Osteoblast (primary cell): ENCODE data around the gene WASL. TPM values are rescaled to one million over a fixed set of nuclear protein-coding genes. Genes with fewer than 3 reads are reported as not detected.

Experiments
- DNase-seq: peaks from one replicate; pipeline ENCODE4 v3.0.0; 2011; ENCODE audit warnings: low spot score, mixed read lengths; ENCODE audit not compliant: insufficient read length; ENCODE audit errors: missing footprints
- H2AFZ ChIP-seq: 2 replicates; pipeline ENCODE4 v1.6.0; 2011; ENCODE audit warnings: mild to moderate bottlenecking, low read length
- H3K27ac ChIP-seq: 2 replicates; pipeline ENCODE4 v1.5.1; 2011; ENCODE audit warnings: mild to moderate bottlenecking, low read depth, low read length, moderate library complexity
- H3K27me3 ChIP-seq: 2 replicates; pipeline ENCODE4 v1.6.0; 2012; ENCODE audit warnings: mild to moderate bottlenecking, control low read depth, inconsistent platforms, low read length, moderate library complexity; ENCODE audit not compliant: insufficient read depth
- H3K36me3 ChIP-seq: 2 replicates; pipeline ENCODE4 v1.5.1; 2011; ENCODE audit warnings: mild to moderate bottlenecking, low read length, control low read depth, moderate library complexity; ENCODE audit not compliant: insufficient read depth
- H3K4me1 ChIP-seq: 2 replicates; pipeline ENCODE4 v1.5.1; 2011; ENCODE audit warnings: mild to moderate bottlenecking, low read length, control low read depth, moderate library complexity; ENCODE audit not compliant: insufficient read depth
- H3K4me2 ChIP-seq: 2 replicates; pipeline ENCODE4 v1.6.0; 2011; ENCODE audit warnings: mild to moderate bottlenecking, low read length; ENCODE audit not compliant: insufficient read depth
- H3K4me3 ChIP-seq: fragments of 200-600 bp; sonication (generic); 3 replicates; pipeline ENCODE4 v1.5.1; 2012; ENCODE audit warnings: mild to moderate bottlenecking, low read length, inconsistent platforms; ENCODE audit not compliant: insufficient read depth
- H3K79me2 ChIP-seq: 2 replicates; pipeline ENCODE4 v1.6.0; 2012; ENCODE audit warnings: mild to moderate bottlenecking, low read length, control low read depth, inconsistent platforms; ENCODE audit not compliant: insufficient read depth
- H3K9me3 ChIP-seq: 2 replicates; pipeline ENCODE4 v1.5.1; 2011; ENCODE audit warnings: low read depth, low read length, control low read depth
- H4K20me1 ChIP-seq: 2 replicates; pipeline ENCODE4 v1.6.0; 2012; ENCODE audit warnings: mild to moderate bottlenecking, low read length, control low read depth; ENCODE audit not compliant: insufficient read depth
- total RNA-seq: library from RNA; depleted of rRNA; stranded (reverse); fragments of >200 nt; gene quantifications from 2 replicates; pipeline ENCODE4 v1.2.3, GENCODE V29; 2012
- TF ChIP-seq, protein P1 (sequence below): IDR thresholded peaks from 2 replicates; pipeline ENCODE4 v1.5.1; 2011; ENCODE audit warnings: mild to moderate bottlenecking, low read depth, low read length, moderate library complexity; ENCODE audit errors: extremely low read depth

Gene WASL
- total RNA-seq, 1 donor, result 23.2 TPM

DNA sequence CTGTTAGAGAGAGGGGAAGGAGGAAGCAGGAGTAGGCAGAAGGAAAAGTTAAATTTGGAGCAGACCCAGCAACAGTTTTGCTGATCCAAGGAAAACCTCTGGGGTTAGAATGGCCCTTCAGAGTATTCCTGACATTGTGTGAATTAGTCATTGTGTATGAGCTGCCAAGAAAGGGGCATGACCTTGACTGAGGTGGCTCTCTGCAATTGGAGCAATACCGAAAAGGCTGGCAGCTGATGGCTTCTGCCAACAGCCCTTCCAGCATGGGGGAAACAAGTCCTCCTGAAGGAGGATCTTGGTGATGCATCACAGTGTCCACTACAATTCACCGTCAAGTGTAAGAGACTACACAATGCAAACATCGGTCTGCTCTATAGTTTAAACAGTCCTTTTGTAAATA lies 20.6 kb upstream of the WASL start:
- H3K27me3 ChIP-seq, result peaks cover under 1% of the 10 kb centered on the region
- H3K4me2 ChIP-seq, result peak overlapping the region; percentile 28
- H3K27ac ChIP-seq, result no peak overlapping the region
- no peaks in the 10 kb centered on the region for H3K36me3 ChIP-seq
- H3K4me1 ChIP-seq, result peaks cover 3% of the 10 kb centered on the region
- no peak overlapping the region for H3K4me3 ChIP-seq
- no peak overlapping the region for H2AFZ ChIP-seq
- peak; percentile 88 for DNase-seq
- H3K79me2 ChIP-seq, result no peaks in the 10 kb centered on the region
- TF ChIP-seq, protein P1, sequence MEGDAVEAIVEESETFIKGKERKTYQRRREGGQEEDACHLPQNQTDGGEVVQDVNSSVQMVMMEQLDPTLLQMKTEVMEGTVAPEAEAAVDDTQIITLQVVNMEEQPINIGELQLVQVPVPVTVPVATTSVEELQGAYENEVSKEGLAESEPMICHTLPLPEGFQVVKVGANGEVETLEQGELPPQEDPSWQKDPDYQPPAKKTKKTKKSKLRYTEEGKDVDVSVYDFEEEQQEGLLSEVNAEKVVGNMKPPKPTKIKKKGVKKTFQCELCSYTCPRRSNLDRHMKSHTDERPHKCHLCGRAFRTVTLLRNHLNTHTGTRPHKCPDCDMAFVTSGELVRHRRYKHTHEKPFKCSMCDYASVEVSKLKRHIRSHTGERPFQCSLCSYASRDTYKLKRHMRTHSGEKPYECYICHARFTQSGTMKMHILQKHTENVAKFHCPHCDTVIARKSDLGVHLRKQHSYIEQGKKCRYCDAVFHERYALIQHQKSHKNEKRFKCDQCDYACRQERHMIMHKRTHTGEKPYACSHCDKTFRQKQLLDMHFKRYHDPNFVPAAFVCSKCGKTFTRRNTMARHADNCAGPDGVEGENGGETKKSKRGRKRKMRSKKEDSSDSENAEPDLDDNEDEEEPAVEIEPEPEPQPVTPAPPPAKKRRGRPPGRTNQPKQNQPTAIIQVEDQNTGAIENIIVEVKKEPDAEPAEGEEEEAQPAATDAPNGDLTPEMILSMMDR, result no peak
- H4K20me1 ChIP-seq, result no peaks in the 10 kb centered on the region
- no peaks in the 10 kb centered on the region for H3K9me3 ChIP-seq

DNA sequence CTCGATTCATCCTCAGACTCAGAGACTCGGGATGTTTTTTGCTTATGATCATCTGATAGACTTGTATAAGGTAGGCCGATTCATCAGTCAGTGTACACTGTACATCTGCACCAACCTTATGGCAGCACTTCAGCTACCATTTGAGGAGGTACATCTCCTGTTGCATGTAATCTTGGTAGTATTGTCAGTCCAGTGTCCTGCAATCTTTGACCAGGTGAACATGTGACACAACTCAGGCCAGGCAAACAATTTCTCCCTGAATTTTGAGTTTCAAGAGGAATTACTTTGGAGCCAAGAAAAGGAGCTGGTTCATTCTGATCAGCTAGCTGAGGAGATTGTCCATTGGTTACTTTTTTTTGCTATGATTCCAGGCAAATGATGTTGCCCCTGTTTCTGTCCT lies 19.7 kb upstream of the WASL start:
- H3K36me3 ChIP-seq, result no peaks in the 10 kb centered on the region
- TF ChIP-seq, protein P1, result no peak
- no peaks in the 10 kb centered on the region for H3K27me3 ChIP-seq
- H3K79me2 ChIP-seq, result no peaks in the 10 kb centered on the region
- H3K9me3 ChIP-seq, result no peaks in the 10 kb centered on the region
- H3K4me2 ChIP-seq, result no peak overlapping the region
- H3K27ac ChIP-seq, result no peak overlapping the region
- H4K20me1 ChIP-seq, result no peaks in the 10 kb centered on the region
- no peak for DNase-seq
- peaks cover 3% of the 10 kb centered on the region for H3K4me1 ChIP-seq
- H2AFZ ChIP-seq, result no peak overlapping the region
- no peak overlapping the region for H3K4me3 ChIP-seq

DNA sequence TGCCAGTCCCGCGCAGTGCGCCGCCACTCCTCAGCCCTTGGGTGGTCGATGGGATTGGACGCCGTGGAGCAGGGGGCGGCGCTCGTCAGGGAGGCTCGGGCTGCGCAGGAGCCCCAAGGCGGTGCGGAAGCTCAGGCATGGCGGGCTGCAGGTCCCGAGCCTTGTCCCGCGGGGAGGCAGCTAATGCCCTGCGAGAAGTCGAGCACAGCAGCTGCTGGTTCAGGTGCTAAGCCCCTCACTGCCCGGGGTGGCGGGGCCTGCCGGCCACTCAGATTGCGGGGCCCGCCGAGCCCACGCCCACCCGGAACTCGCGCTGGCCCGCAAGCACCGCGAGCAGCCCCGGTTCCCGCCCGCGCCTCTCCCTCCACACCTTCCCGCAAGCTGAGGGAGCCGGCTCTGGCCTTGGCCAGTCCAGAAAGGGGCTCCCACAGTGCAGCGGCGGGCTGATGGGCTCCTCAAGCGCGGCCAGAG lies 14.4 kb upstream of the WASL start:
- Histone ChIP-seq H3K27me3 (no peaks in the 10 kb centered on the region), H3K4me2 (no peak overlapping the region), H3K36me3 (no peaks in the 10 kb centered on the region), H3K4me1 (no peaks in the 10 kb centered on the region), H3K79me2 (no peaks in the 10 kb centered on the region), H3K27ac (no peak overlapping the region), H2AFZ (no peak overlapping the region), H3K4me3 (no peak overlapping the region), H3K9me3 (no peaks in the 10 kb centered on the region), H4K20me1 (no peaks in the 10 kb centered on the region)
- DNase-seq, result no peak
- TF ChIP-seq, protein P1, result no peak

DNA sequence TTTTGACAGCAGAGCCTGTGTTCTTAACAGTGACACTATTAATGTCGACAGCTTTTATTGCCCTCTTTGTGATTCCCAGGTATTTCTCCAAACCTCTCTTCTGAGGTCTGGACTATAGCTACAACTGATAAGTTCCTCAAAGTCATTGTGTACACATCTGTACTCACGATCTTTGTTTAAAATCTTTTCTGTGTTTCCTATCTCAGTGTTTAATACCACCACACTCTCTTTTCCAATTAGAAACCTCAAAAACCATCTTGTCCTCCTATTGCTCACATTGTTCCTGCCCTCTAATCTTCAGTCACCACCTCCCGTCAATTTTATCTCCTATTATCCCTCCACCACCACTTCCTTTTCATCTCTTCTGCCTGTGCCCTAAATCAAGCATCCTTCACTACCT lies 12.9 kb upstream of the WASL start:
- TF ChIP-seq, protein P1, result no peak
- no peaks in the 10 kb centered on the region for H3K9me3 ChIP-seq
- no peak overlapping the region for H2AFZ ChIP-seq
- H3K79me2 ChIP-seq, result no peaks in the 10 kb centered on the region
- no peak overlapping the region for H3K4me3 ChIP-seq
- DNase-seq, result no peak
- H4K20me1 ChIP-seq, result no peaks in the 10 kb centered on the region
- no peaks in the 10 kb centered on the region for H3K4me1 ChIP-seq
- no peaks in the 10 kb centered on the region for H3K36me3 ChIP-seq
- H3K27ac ChIP-seq, result no peak overlapping the region
- no peaks in the 10 kb centered on the region for H3K27me3 ChIP-seq
- no peak overlapping the region for H3K4me2 ChIP-seq
